CMK (cell line): Measurements from ENCODE around the gene HTR3E.

Experiments
- DNase-seq: peaks from one replicate; pipeline ENCODE4 v3.0.0-alpha.2; 2010; ENCODE audit warnings: low read depth

The HTR3E gene

GRCh38 chr3:184155644-184156521, 59.0 kb downstream of the HTR3E start:
- no peak for DNase-seq

DNA sequence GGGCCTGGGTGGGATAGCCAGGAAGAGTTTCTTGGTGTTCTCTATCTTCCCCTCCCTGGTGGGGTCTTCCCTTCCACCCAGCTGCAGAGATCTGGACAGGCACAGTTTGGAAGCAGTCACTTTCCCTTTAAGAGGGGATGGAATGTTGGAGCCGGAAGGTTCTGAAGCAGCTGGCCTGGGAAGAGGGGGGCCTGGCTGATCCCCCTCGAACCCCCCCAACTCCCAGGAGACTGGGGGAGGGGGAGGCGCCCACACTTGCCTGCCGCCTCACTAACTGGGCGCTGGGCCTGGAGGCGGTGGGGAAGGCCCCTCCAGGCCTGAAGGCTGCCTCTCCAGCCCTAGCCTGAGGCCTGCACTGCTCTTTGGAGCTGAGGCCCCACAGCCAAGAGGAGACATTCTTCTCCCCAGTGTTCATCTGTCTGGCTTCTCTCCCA, 59.7 kb downstream of the HTR3E start:
- no peak for DNase-seq
